ENCODE results near the gene TIE1. TPM values are rescaled to one million over a fixed set of nuclear protein-coding genes. Genes with fewer than 3 reads are reported as not detected.

TIE1 gene
- total RNA-seq (2022; extraction: Qiagen RNA extraction; ENCODE audit: low read depth): not detected in 5 replicates

DNA sequence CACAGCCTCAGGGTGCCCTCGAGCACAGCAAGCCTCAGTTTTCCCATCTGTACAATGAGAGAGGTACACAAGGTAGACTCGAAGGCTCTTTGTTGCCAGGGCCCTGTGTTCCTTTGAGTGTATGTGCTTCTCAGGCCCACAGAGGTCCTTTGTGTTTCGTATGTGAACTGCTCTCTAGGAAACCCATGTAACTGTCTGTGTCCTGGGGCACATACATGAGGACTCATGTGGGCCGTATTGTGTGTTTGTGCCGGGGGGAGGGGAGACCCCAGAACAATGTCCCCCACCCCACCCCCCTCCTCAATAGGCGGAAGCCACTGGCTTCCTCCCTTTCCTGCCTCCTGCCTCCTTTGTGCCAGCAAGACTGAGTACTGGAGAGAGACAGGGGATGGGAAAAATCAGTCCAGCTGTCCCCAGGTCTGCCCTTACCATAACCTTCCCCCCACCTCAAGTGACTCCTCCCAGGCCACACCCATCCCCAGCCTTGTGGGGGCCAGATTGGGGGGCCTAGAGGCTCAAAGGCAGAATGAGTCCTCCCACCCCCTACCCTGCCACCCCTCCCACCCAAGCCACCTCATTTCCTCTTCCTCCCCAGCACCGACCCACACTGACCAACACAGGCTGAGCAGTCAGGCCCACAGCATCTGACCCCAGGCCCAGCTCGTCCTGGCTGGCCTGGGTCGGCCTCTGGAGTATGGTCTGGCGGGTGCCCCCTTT is at the start of gene TIE1:
Gene TIE1 (plus strand): TSS at position 605 of the 717 bp plus-strand sequence. CDS start 90 bp downstream, at position 695.

GRCh38 chr1:43269627-43270375 is 31.0 kb upstream of the TIE1 start, which contains the start of gene TMEM125:
TSS of gene TMEM125 (plus strand) at chr1:43269983. CDS start at chr1:43272723, 2,740 bp downstream.

DNA sequence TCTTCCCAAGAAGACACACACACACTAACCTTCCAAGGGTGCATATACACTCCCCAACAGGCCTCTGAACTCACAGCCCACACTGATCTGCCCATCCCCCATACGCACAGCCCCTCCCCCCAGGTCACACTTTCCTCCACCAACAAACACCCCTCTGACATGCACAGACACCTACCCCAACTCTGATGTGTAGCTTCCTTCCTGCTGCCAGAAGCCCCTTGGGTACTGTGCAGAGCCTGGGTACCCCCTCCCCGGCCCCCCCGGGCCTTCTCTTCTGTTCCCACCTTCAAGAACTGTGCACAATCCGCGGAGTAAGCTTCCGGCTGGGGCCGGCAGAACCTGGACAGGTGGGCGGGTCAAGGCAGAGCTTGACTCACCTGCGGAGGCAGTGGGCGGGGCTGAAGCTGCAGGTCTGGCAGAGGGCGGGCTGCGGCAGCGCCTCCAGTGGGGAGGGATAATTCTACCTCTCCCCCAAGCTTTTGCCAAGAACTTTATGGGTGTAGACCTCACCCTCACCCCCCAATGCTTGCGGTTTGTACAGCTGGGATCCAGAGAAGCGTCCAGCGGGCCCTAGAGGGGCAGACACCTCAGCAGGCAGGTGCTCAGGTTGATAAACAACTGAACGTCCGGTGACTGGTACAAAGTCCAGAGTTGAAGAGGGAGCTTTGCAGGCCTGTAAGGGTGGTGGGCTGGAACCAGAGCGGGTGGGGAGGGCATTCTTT is 15.4 kb upstream of the TIE1 start, which contains the start of gene C1orf210:
Gene C1orf210 (minus strand): TSS at position 313 of the 722 bp plus-strand sequence. CDS start 2,311 bp downstream, outside the sequence.

GRCh38 chr1:43337588-43337987 is 36.8 kb downstream of the TIE1 start, which contains the start of gene MPL:
TSS of gene MPL (plus strand) at chr1:43337818. CDS start at chr1:43337849, 31 bp downstream.

GRCh38 chr1:43358746-43359693 is 58.2 kb downstream of the TIE1 start, which contains the start of gene CDC20:
TSS of gene CDC20 (plus strand) at chr1:43358981. CDS start at chr1:43359216, 235 bp downstream.

DNA sequence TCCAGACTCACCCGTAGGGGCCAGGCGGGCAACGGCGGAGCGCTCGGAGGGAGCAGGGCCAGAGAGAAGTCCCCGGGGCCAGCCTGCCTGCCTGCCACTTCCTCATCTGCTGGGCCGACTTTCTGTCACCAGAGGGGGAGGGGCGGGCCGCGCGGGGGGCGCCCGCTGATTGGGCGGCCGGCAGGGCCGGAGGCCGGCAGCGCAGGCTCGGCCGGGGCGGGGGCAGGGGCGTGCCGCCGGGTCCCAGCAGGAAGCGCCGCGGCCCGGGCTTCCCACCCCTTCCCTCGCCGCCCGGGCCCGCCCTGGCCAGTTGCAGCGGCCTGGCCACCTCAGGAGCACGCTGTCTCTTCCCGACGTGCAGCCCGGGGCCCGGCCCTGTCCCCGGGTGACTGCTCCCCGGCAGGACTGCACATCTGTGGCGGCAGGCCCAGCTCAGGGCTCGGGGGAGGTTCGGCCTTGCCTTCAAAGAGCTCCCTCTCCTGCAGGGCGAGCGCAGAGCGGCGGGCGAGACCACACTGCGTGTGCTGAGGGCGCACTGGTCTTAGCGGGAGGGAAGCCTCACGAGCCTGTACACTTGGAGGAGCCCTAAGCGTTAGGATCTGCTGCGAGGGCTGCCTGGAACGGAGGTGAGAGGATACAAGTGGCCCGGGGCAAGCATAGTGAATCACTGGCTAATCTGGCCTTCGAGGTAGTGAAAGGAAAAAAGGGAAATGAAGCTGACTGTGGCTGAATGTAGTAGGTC is 67.3 kb downstream of the TIE1 start, which contains the start of gene ELOVL1:
Gene ELOVL1 (minus strand): TSS at position 108 of the 742 bp plus-strand sequence. CDS start 2,402 bp downstream, outside the sequence.

Other genes with a start within 250 kb of the TIE1 start
- 173 to 203 TPM (median 188 TPM) in 5 replicates for gene EBNA1BP2, start 128.7 kb upstream of the TIE1 start, total RNA-seq (2022; extraction: Qiagen RNA extraction; ENCODE audit: low read depth)
- gene CFAP57, start 128.7 kb upstream of the TIE1 start, total RNA-seq (2022; extraction: Qiagen RNA extraction; ENCODE audit: low read depth): 0.31 to 1.4 TPM (median 0.49 TPM) in 5 replicates
- not detected in 5 replicates for gene TMEM125, start 31.0 kb upstream of the TIE1 start, total RNA-seq (2022; extraction: Qiagen RNA extraction; ENCODE audit: low read depth)
- gene C1orf210, start 15.4 kb upstream of the TIE1 start, total RNA-seq (2022; extraction: Qiagen RNA extraction; ENCODE audit: low read depth): not detected in 5 replicates
- 0.07 to 0.30 TPM in 2 of 5 replicates, not detected in the others for gene MPL, start 36.8 kb downstream of the TIE1 start, total RNA-seq (2022; extraction: Qiagen RNA extraction; ENCODE audit: low read depth)
- gene CDC20, start 58.0 kb downstream of the TIE1 start, total RNA-seq (2022; extraction: Qiagen RNA extraction; ENCODE audit: low read depth): 183 to 218 TPM (median 206 TPM) in 5 replicates
- gene ELOVL1, start 67.0 kb downstream of the TIE1 start, total RNA-seq (2022; extraction: Qiagen RNA extraction; ENCODE audit: low read depth): 132 to 153 TPM (median 140 TPM) in 5 replicates
- 31.7 to 39.9 TPM (median 36.5 TPM) in 5 replicates for gene MED8, start 88.8 kb downstream of the TIE1 start, total RNA-seq (2022; extraction: Qiagen RNA extraction; ENCODE audit: low read depth)
- 4.9 to 7.5 TPM (median 6.9 TPM) in 5 replicates for gene SZT2, start 88.9 kb downstream of the TIE1 start, total RNA-seq (2022; extraction: Qiagen RNA extraction; ENCODE audit: low read depth)
- gene HYI, start 152.9 kb downstream of the TIE1 start, total RNA-seq (2022; extraction: Qiagen RNA extraction; ENCODE audit: low read depth): 10.1 to 16.1 TPM (median 14.6 TPM) in 5 replicates
- 79.0 to 101 TPM (median 91.8 TPM) in 5 replicates for gene PTPRF, start 229.9 kb downstream of the TIE1 start, total RNA-seq (2022; extraction: Qiagen RNA extraction; ENCODE audit: low read depth)

All from A549 treated with GW870086 at 1 μM for 4 hours (cell line).